ENCODE data around the gene BRD8.

GRCh38 chr5:138186002-138186447, 7.6 kb upstream of the BRD8 start:
- TF ChIP-seq, protein P1, sequence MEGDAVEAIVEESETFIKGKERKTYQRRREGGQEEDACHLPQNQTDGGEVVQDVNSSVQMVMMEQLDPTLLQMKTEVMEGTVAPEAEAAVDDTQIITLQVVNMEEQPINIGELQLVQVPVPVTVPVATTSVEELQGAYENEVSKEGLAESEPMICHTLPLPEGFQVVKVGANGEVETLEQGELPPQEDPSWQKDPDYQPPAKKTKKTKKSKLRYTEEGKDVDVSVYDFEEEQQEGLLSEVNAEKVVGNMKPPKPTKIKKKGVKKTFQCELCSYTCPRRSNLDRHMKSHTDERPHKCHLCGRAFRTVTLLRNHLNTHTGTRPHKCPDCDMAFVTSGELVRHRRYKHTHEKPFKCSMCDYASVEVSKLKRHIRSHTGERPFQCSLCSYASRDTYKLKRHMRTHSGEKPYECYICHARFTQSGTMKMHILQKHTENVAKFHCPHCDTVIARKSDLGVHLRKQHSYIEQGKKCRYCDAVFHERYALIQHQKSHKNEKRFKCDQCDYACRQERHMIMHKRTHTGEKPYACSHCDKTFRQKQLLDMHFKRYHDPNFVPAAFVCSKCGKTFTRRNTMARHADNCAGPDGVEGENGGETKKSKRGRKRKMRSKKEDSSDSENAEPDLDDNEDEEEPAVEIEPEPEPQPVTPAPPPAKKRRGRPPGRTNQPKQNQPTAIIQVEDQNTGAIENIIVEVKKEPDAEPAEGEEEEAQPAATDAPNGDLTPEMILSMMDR (IDR thresholded peaks at IDR 0.05), result no peak
- TF ChIP-seq POLR2A (IDR thresholded peaks at IDR 0.05), result no peak
